ENCODE results near the gene LPP. TPM values are rescaled to one million over a fixed set of nuclear protein-coding genes. Genes with fewer than 3 reads are reported as not detected.

LPP gene
- total RNA-seq, 1 donor from 2014 or later: 93.9 TPM

GRCh38 chr3:188580223-188580622, 426.3 kb downstream of the LPP start:
- DNase-seq (ENCODE audit: low read depth): no peak
- no peak for TF ChIP-seq CTCF (conservative IDR thresholded peaks at IDR 0.05; ENCODE audit: low read depth, low read length)
- no peak overlapping the region for H3K4me3 ChIP-seq (ENCODE audit: low read depth, low read length)

- no peak overlapping the region for H3K4me3 ChIP-seq (ENCODE audit: low read depth, low read length)
- TF ChIP-seq CTCF (conservative IDR thresholded peaks at IDR 0.05; ENCODE audit: low read depth, low read length): no peak
- no peak for DNase-seq (ENCODE audit: low read depth)
These were observed 426.7 kb downstream of the LPP start for GRCh38 chr3:188580659-188581058.

DNA sequence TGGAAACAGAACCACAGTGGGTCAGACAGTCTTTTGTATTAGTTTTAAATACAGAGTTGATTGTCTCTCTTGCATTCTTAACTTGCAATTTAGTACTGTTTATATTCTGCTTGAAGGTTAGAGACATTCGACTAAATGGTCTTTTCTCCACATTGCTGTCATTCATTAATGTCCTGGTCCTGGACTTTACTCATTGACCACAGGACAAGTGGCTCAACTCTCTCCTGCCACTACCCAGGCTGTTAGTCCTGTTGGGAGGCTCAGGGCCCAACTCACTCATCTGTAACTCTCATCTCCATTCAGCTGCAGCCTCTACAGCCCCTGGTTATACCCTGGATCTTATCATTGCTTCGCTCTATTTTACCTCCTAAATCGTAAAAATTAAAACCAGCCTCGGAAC, 427.4 kb downstream of the LPP start:
- DNase-seq (ENCODE audit: low read depth): no peak
- H3K4me3 ChIP-seq (ENCODE audit: low read depth, low read length): no peak overlapping the region
- no peak for TF ChIP-seq CTCF (conservative IDR thresholded peaks at IDR 0.05; ENCODE audit: low read depth, low read length)

DNA sequence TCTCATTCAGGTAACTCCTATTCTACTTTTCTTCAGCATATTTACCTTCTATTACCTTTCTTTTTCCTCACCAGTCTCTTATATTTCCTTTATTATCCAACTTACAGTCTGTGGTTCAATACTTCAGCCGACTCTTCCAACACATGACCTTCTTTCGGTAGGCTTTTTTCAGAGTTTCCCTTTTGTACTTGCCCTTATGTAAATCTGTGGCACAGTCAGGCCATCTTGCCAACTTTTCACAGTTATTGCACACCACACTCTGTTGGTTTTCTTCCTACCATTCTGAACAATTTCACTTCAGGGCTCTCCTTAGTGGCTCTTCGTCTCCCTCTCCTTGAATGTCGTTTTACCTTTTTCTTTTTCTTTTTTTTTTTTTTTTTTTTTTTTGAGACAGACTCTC, 427.8 kb downstream of the LPP start:
- peak overlapping the region; percentile 5 for H3K4me3 ChIP-seq (ENCODE audit: low read depth, low read length)
- no peak for TF ChIP-seq CTCF (conservative IDR thresholded peaks at IDR 0.05; ENCODE audit: low read depth, low read length)
- peak; percentile 44 for DNase-seq (ENCODE audit: low read depth)

- TF ChIP-seq CTCF (conservative IDR thresholded peaks at IDR 0.05; ENCODE audit: low read depth, low read length): no peak
- H3K4me3 ChIP-seq (ENCODE audit: low read depth, low read length): no peak overlapping the region
- DNase-seq (ENCODE audit: low read depth): no peak
These were observed 429.6 kb downstream of the LPP start for GRCh38 chr3:188583341-188584161.

- no peak overlapping the region for H3K4me3 ChIP-seq (ENCODE audit: low read depth, low read length)
- no peak for TF ChIP-seq CTCF (conservative IDR thresholded peaks at IDR 0.05; ENCODE audit: low read depth, low read length)
- DNase-seq (ENCODE audit: low read depth): peak; percentile 44
These were observed 430.2 kb downstream of the LPP start for GRCh38 chr3:188584162-188584529.
